SW480 (cell line): ENCODE measurements around the gene SLC7A9.
"Not testable (repeated sequence)": the region's sequence is repeated elsewhere in the genome, so short reads cannot be mapped to it uniquely, and the experiment has no call there.

Experiments used
- DNase-seq: peaks from one replicate; pipeline ENCODE4 v3.0.0-alpha.2; 2016; ENCODE audit warnings: low spot score

SLC7A9 gene

GRCh38 chr19:32885255-32885654 lies 15.7 kb upstream of the SLC7A9 start:
- not testable (repeated sequence) for DNase-seq

- DNase-seq = no peak
Observed at GRCh38 chr19:32881766-32882165, 12.2 kb upstream of the SLC7A9 start.

GRCh38 chr19:32880622-32881021 lies 11.1 kb upstream of the SLC7A9 start:
- DNase-seq = no peak

- DNase-seq = no peak
Observed at GRCh38 chr19:32879741-32880140, 10.2 kb upstream of the SLC7A9 start.

- DNase-seq = no peak
Observed at GRCh38 chr19:32878988-32879387, 9.4 kb upstream of the SLC7A9 start.

GRCh38 chr19:32877977-32878745 lies 8.6 kb upstream of the SLC7A9 start:
- no peak for DNase-seq

- no peak for DNase-seq
Observed at GRCh38 chr19:32877323-32877912, 7.9 kb upstream of the SLC7A9 start.

- DNase-seq = peak; percentile 57
Observed at GRCh38 chr19:32876919-32877285, 7.3 kb upstream of the SLC7A9 start.

- no peak for DNase-seq
Observed at GRCh38 chr19:32876236-32876918, 6.8 kb upstream of the SLC7A9 start.

- no peak for DNase-seq
Observed at GRCh38 chr19:32875428-32875827, 5.9 kb upstream of the SLC7A9 start.

GRCh38 chr19:32874605-32875004 lies 5.0 kb upstream of the SLC7A9 start:
- no peak for DNase-seq

- DNase-seq = no peak
Observed at GRCh38 chr19:32873247-32873959, 3.8 kb upstream of the SLC7A9 start.

- no peak for DNase-seq
Observed at GRCh38 chr19:32872391-32872790, 2.8 kb upstream of the SLC7A9 start.

GRCh38 chr19:32870981-32871451 lies 1.4 kb upstream of the SLC7A9 start:
- no peak for DNase-seq

GRCh38 chr19:32869966-32870573 lies 503 bp upstream of the SLC7A9 start:
- peak; percentile 17 for DNase-seq

- no peak for DNase-seq
Observed at GRCh38 chr19:32868206-32868950, 1.2 kb downstream of the SLC7A9 start.

- not testable (repeated sequence) for DNase-seq
Observed at GRCh38 chr19:32867436-32867835, 2.1 kb downstream of the SLC7A9 start.

GRCh38 chr19:32866564-32867265 lies 2.9 kb downstream of the SLC7A9 start:
- no peak for DNase-seq

- DNase-seq = no peak
Observed at GRCh38 chr19:32866061-32866460, 3.5 kb downstream of the SLC7A9 start.

GRCh38 chr19:32865326-32865725 lies 4.2 kb downstream of the SLC7A9 start:
- DNase-seq = no peak
